WI38 (cell line): ENCODE measurements around the gene ITGAX.

Source experiments
- H3K4me3 ChIP-seq: 2 replicates; pipeline ENCODE4 v1.5.1; 2011; ENCODE audit warnings: low read depth, mild to moderate bottlenecking, control low read depth, low read length
- TF ChIP-seq, protein P1 (sequence below): IDR thresholded peaks from 2 replicates; pipeline ENCODE4 v1.5.1; 2012; ENCODE audit warnings: low read depth, mild to moderate bottlenecking, control low read depth, low read length

Gene ITGAX

GRCh38 chr16:31350275-31351005 is 4.5 kb upstream of the ITGAX start:
- TF ChIP-seq, protein P1, sequence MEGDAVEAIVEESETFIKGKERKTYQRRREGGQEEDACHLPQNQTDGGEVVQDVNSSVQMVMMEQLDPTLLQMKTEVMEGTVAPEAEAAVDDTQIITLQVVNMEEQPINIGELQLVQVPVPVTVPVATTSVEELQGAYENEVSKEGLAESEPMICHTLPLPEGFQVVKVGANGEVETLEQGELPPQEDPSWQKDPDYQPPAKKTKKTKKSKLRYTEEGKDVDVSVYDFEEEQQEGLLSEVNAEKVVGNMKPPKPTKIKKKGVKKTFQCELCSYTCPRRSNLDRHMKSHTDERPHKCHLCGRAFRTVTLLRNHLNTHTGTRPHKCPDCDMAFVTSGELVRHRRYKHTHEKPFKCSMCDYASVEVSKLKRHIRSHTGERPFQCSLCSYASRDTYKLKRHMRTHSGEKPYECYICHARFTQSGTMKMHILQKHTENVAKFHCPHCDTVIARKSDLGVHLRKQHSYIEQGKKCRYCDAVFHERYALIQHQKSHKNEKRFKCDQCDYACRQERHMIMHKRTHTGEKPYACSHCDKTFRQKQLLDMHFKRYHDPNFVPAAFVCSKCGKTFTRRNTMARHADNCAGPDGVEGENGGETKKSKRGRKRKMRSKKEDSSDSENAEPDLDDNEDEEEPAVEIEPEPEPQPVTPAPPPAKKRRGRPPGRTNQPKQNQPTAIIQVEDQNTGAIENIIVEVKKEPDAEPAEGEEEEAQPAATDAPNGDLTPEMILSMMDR, result no peak
- H3K4me3 ChIP-seq, result no peak overlapping the region

- TF ChIP-seq, protein P1, result no peak
- H3K4me3 ChIP-seq, result no peak overlapping the region
Observed at GRCh38 chr16:31351246-31351941, 3.6 kb upstream of the ITGAX start.

- H3K4me3 ChIP-seq, result no peak overlapping the region
- TF ChIP-seq, protein P1, result no peak
Observed at GRCh38 chr16:31351942-31352325, 3.0 kb upstream of the ITGAX start.

GRCh38 chr16:31352376-31353115 is 2.4 kb upstream of the ITGAX start:
- H3K4me3 ChIP-seq, result no peak overlapping the region
- TF ChIP-seq, protein P1, result no peak

GRCh38 chr16:31355431-31356100 is 590 bp downstream of the ITGAX start:
- no peak overlapping the region for H3K4me3 ChIP-seq
- TF ChIP-seq, protein P1, result no peak

DNA sequence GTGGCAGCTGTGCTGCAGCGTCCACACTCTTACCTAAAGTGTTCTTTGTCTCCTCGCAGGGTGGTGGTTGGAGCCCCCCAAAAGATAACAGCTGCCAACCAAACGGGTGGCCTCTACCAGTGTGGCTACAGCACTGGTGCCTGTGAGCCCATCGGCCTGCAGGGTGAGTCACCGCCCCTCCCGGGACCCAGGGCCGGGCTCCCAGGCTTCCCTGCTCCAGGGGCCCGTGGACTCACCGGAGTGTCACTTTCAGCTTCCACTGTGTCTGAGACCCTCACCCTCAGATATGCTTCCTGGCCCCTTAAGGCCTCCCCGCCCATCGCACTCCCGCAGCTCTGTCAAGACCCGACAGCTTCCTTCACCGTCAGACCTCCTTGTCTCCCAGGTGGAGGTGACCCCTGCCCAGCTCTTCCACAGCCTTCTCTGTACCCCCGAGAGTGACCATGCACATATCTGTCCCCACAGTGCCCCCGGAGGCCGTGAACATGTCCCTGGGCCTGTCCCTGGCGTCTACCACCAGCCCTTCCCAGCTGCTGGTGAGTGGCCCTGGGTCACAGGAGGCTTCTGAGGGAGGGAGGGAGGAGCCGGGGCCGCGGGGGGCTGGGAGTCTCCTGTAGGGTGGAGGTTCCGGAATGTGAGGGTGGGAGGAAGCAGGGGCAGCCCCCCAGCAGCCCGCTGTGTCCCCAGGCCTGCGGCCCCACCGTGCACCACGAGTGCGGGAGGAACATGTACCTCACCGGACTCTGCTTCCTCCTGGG is 1.8 kb downstream of the ITGAX start:
- H3K4me3 ChIP-seq, result no peak overlapping the region
- TF ChIP-seq, protein P1, result no peak
